GM12892 (cell line): ENCODE data around the gene LRRC36.

Experiments
- DNase-seq: peaks from one replicate; pipeline ENCODE4 v3.0.0; 2011; ENCODE audit not compliant: insufficient read length
- FAIRE-seq: peaks from 2 replicates; lab custom pipeline; 2011; peaks lifted over from hg19 to GRCh38; lab: Jason Lieb, UNC
- POLR2A ChIP-seq: IDR thresholded peaks from 2 replicates; pipeline ENCODE4 v1.6.1; 2011; ENCODE audit warnings: low read depth, low read length, control low read depth
- POLR2AphosphoS5 ChIP-seq: IDR thresholded peaks from 2 replicates; pipeline ENCODE4 v1.6.1; 2011; ENCODE audit warnings: low read depth, low read length, control low read depth
- TAF1 ChIP-seq: IDR thresholded peaks from 2 replicates; pipeline ENCODE4 v1.6.1; 2011; ENCODE audit warnings: low read depth, mild to moderate bottlenecking, control low read depth, low read length, borderline replicate concordance

The LRRC36 gene

DNA sequence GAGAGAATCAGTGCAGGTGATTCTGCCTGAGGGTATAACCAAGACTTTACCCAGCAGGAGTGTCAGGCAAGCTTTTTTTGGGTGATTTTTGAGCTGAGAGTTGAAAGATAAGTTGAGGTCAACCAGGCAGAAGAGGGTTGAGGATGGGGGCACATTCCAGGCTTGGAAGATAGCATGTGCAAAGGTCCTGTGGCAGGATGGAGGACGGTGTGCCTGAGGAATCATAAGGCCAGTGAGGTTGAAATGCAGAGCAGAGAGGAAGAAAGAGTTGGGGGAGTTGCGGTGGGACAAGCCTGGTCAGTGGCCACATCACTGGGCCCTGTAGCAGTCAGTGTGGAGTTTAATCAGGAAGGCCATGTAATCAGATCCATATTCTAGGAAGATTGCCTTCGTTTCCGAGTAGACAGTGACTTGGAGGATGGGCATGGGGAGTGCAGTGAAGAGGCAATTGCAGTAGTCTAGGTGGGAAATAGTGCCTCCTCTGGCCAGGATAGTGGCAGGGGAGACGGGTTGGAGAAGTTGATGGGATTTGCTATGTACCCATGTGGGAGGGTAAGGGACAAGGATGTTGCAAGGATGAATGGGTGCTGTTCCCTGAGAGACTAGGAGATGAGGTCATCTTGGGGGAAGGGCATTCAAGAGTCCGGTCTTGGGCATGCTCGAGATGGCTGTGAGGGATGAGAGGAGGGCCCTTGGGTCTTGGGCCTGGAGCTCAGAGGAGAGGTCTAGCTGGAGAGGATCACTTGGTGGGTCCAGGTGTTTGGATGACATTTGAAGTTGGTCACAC, 43.4 kb upstream of the LRRC36 start:
- FAIRE-seq = no peak

GRCh38 chr16:67283826-67284555, 42.6 kb upstream of the LRRC36 start:
- TF ChIP-seq POLR2A = no peak
- TF ChIP-seq TAF1 = no peak
- TF ChIP-seq POLR2AphosphoS5 = no peak
- no peak for DNase-seq
- no peak for FAIRE-seq

More for the DNA sequence above, 43.4 kb upstream of the LRRC36 start:
- TF ChIP-seq TAF1 (no peak), POLR2A (no peak)
- DNase-seq = no peak

- TF ChIP-seq POLR2A = no peak
- FAIRE-seq (no peak), DNase-seq (no peak)
Measured at GRCh38 chr16:67284699-67285646, 41.6 kb upstream of the LRRC36 start.

- no peak for FAIRE-seq
- no peak for DNase-seq
- no peak for TF ChIP-seq POLR2AphosphoS5
- TF ChIP-seq POLR2A = no peak
- no peak for TF ChIP-seq TAF1
Measured at GRCh38 chr16:67286441-67287235, 40.0 kb upstream of the LRRC36 start.

- FAIRE-seq (no peak), DNase-seq (no peak)
- TF ChIP-seq POLR2A (no peak), POLR2AphosphoS5 (no peak), TAF1 (no peak)
Measured at GRCh38 chr16:67287960-67288359, 38.7 kb upstream of the LRRC36 start.

DNA sequence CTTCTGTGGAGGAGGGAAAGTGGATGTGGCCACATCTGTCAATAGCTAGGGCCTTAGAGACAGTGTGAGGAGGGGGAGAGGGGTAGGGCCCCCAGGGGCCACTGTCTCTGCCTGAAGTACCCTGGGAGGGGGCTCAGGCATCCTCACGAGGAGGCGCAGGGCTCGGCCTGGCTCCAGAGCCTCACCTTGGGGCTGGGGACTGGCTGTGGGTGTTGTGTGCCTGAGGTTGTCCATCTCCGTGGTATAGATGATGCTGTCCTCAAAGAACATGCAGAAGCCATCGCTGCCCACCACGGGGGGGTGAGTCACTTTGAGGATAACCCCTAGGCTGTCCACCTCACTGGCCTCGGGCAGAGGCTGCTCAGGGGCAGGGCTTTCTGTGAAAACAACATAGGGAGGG, 35.2 kb upstream of the LRRC36 start:
- DNase-seq (no peak), FAIRE-seq (no peak)
- TF ChIP-seq POLR2AphosphoS5 (no peak), POLR2A (no peak), TAF1 (no peak)

DNA sequence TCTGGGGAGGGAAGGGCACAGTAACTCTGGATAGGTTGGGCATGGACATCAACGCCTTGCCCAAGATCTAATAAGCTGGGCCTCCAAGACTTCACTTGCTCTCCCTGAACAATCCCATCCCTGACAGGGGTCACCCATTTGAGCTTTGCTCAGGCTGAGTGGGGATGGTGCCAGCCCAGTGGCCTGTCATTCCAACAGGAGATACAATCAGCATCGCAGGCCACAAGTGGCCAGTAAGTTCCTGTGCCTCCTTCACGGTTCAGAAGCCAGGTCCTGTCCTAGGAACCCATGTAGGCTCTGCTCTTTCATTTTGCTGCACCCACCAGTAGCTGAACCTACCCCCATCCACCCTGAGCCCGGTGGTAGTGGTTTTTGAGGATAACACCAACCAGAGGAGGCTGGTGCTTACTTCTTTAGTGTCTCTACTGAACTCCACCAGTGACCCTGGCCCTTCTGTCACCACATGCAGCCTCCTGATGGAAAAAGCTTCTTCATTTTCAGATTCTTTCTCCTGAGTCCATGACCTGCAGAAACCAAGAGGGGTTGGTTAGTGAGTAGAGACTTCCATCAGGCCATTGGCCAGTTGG, 32.4 kb upstream of the LRRC36 start:
- TF ChIP-seq POLR2AphosphoS5 (no peak), TAF1 (no peak), POLR2A (no peak)
- DNase-seq (no peak), FAIRE-seq (no peak)

GRCh38 chr16:67294938-67295361, 31.7 kb upstream of the LRRC36 start:
- DNase-seq (no peak), FAIRE-seq (no peak)
- no peak for TF ChIP-seq POLR2AphosphoS5
- no peak for TF ChIP-seq POLR2A
- no peak for TF ChIP-seq TAF1

- TF ChIP-seq TAF1 (no peak), POLR2AphosphoS5 (no peak), POLR2A (no peak)
- DNase-seq (no peak), FAIRE-seq (no peak)
Measured at GRCh38 chr16:67296420-67296819, 30.2 kb upstream of the LRRC36 start.

DNA sequence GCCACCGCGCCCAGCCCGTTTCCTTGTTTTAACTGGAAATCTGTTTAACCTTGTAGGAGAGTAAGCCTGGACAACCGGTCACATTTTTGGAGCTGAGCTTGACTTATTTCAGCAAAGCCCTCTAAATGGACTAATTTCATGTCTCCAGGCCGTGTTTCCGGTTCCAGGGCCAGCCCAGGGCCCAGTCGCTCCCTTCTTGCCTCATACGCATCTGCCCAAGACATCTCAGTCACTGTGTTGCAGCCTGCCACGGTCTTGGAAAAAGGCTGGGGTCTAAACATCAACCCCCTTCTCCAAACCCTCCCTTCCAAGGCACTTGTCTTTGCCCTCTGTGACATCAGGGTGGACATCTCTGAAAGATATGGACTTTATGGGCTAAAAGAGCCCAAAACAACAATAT, 28.3 kb upstream of the LRRC36 start:
- FAIRE-seq (no peak), DNase-seq (no peak)
- TF ChIP-seq POLR2AphosphoS5 (no peak), TAF1 (no peak), POLR2A (no peak)
